ENCODE measurements around the gene ZIC2. TPM values are rescaled to one million over a fixed set of nuclear protein-coding genes. Genes with fewer than 3 reads are reported as not detected.

The ZIC2 gene
- total RNA-seq, 4 donors from 2014 or later, result not detected

DNA sequence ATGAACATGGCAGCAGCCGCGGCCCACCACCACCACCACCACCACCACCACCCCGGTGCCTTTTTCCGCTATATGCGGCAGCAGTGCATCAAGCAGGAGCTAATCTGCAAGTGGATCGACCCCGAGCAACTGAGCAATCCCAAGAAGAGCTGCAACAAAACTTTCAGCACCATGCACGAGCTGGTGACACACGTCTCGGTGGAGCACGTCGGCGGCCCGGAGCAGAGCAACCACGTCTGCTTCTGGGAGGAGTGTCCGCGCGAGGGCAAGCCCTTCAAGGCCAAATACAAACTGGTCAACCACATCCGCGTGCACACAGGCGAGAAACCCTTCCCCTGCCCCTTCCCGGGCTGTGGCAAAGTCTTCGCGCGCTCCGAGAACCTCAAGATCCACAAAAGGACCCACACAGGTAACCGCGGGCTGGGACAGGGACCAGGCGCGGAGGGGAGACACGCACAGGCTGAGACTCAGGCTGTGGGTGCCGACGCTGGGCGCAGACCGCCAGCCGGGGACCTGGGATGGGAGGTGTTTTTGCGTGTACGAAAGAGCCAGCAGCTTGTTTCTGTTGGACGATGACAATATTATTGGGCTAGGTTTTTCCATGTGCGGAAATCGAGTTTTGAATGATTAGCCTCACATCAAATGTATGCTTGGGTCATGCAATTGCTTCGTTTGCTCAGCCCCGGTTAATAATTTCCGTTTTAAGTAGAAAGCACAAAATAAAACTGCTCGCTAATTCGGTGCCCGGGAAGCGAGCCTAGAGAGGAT, 1.3 kb downstream of the ZIC2 start:
- DNase-seq (ENCODE audit: low spot score in 2 of 2), result no peak
- no peaks in the 10 kb centered on the region for H3K36me3 ChIP-seq
- peaks cover 100% of the 10 kb centered on the region for H3K27me3 ChIP-seq
- no peak overlapping the region for H3K27ac ChIP-seq
- 8% methylated on average over 20 of the region's 48 CpGs for WGBS
- H3K4me1 ChIP-seq, result peaks cover 59% of the 10 kb centered on the region
- H3K9me3 ChIP-seq, result no peaks in the 10 kb centered on the region
- H3K4me3 ChIP-seq, result peak overlapping the region; percentile 61
- no peak for TF ChIP-seq POLR2A (IDR thresholded peaks at IDR 0.05)
- TF ChIP-seq, protein P1, sequence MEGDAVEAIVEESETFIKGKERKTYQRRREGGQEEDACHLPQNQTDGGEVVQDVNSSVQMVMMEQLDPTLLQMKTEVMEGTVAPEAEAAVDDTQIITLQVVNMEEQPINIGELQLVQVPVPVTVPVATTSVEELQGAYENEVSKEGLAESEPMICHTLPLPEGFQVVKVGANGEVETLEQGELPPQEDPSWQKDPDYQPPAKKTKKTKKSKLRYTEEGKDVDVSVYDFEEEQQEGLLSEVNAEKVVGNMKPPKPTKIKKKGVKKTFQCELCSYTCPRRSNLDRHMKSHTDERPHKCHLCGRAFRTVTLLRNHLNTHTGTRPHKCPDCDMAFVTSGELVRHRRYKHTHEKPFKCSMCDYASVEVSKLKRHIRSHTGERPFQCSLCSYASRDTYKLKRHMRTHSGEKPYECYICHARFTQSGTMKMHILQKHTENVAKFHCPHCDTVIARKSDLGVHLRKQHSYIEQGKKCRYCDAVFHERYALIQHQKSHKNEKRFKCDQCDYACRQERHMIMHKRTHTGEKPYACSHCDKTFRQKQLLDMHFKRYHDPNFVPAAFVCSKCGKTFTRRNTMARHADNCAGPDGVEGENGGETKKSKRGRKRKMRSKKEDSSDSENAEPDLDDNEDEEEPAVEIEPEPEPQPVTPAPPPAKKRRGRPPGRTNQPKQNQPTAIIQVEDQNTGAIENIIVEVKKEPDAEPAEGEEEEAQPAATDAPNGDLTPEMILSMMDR (IDR thresholded peaks at IDR 0.05), result no peak
- no peak for TF ChIP-seq POLR2AphosphoS5 (IDR thresholded peaks at IDR 0.05)
- TF ChIP-seq EP300 (IDR thresholded peaks at IDR 0.05), result no peak

DNA sequence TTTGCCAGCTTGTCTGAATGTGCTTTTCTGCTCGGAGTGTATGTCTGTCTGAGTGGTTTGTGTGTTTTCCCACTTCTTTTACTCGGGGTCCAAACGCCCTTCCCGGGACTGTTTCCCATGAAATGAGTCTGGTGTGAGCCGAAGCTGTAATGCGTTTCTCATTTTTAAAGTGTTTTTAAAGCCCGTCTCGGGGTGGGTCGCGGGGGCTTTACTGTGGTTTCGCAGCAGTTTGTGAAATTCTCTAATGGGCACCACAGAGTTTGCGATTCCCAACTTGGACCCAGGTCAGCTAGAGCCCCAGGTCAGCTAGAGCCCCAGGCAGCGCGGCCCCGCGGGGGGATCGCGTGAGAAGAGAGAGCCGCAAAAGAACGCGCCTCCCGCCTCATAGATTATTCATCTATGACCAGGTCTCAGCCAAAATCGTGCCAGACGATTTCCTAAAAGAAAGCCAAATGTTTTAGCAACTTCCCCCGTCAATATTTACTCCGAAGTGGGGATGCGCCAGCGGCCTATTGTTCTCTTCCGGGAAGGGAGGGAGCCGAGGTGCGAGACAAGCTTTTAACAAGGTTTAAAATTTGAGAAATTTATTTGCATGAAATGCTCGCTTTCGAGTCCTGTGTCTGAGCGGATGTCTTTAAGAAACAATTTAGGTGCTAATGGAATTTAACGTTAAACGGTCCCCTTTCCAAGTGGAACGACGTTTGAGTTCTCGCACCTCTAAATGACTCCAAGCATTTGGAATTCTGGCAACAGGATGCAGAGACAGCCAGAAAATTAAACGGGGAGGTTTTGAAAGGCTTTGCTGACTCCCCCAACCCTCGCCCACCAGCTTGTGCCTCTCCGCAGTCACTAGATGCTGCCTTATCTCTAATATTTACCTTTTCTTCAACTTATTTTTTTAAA, 2.2 kb downstream of the ZIC2 start:
- TF ChIP-seq POLR2A (IDR thresholded peaks at IDR 0.05), result no peak
- TF ChIP-seq, protein P1 (IDR thresholded peaks at IDR 0.05), result no peak
- no peak for TF ChIP-seq EP300 (IDR thresholded peaks at IDR 0.05)
- no peak for TF ChIP-seq POLR2AphosphoS5 (IDR thresholded peaks at IDR 0.05)
- peaks cover 55% of the 10 kb centered on the region for H3K4me1 ChIP-seq
- no peak for DNase-seq (ENCODE audit: low spot score in 2 of 2)
- peaks cover 100% of the 10 kb centered on the region for H3K27me3 ChIP-seq
- H3K9me3 ChIP-seq, result no peaks in the 10 kb centered on the region
- H3K4me3 ChIP-seq, result no peak overlapping the region
- no peaks in the 10 kb centered on the region for H3K36me3 ChIP-seq
- no peak overlapping the region for H3K27ac ChIP-seq
- WGBS, result 12% methylated on average over 42 of the region's 42 CpGs

DNA sequence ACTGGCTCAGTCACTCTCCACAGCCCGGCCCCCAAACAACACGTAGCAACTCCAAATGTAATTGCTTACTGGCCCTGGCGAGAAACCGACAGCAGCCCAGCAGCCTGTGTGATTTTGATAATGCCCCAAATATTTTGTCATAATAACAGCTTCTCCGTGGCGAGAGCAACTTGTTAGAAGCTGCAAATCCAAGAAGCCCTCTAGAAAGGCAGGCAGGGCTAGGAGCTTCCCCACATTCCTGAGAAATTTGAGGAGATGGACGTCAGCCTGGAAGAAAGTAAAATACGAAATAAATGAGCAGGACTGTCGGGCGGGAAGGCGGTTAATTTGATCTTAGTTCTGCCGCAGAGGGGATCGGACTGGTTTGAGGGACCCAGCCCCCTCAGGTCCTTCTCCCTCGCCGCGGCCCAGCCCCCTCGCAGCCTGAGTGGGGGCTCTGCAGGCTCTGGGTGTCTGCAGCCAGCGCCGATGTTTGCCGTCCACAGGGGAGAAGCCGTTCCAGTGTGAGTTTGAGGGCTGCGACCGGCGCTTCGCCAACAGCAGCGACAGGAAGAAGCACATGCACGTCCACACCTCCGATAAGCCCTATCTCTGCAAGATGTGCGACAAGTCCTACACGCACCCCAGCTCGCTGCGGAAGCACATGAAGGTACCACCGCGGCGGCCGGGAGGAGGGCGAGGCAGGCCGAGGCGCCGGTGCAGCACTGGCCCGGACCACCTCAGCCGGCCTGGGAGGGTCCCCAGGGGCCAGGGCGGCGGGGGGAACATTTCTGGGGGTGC, 3.1 kb downstream of the ZIC2 start:
- peaks cover 57% of the 10 kb centered on the region for H3K4me1 ChIP-seq
- no peak overlapping the region for H3K27ac ChIP-seq
- no peaks in the 10 kb centered on the region for H3K9me3 ChIP-seq
- H3K27me3 ChIP-seq, result peaks cover 100% of the 10 kb centered on the region
- TF ChIP-seq, protein P1 (IDR thresholded peaks at IDR 0.05), result no peak
- TF ChIP-seq POLR2AphosphoS5 (IDR thresholded peaks at IDR 0.05), result no peak
- no peak for TF ChIP-seq POLR2A (IDR thresholded peaks at IDR 0.05)
- H3K36me3 ChIP-seq, result no peaks in the 10 kb centered on the region
- no peak overlapping the region for H3K4me3 ChIP-seq
- 15% methylated on average over 16 of the region's 44 CpGs for WGBS
- DNase-seq (ENCODE audit: low spot score in 2 of 2), result no peak

DNA sequence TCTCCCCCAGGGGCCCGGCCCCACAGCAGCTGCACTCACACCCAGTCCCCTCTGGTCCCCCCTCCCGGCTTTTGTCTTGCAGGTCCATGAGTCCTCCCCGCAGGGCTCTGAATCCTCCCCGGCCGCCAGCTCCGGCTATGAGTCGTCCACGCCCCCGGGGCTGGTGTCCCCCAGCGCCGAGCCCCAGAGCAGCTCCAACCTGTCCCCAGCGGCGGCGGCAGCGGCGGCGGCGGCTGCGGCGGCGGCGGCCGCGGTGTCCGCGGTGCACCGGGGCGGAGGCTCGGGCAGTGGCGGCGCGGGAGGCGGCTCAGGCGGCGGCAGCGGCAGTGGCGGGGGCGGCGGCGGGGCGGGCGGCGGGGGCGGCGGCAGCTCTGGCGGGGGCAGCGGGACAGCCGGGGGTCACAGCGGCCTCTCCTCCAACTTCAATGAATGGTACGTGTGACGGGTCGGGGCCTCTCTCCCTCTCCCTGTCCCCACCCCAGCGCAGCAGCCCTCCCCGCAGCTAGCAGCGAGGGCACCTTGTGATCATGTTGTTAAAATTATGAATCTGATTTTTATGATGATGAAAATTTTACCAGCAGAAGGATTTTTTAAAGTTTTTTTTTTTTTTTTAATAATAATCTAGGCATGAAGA, 3.8 kb downstream of the ZIC2 start:
- 25% methylated on average over 6 of the region's 55 CpGs for WGBS
- TF ChIP-seq POLR2A (IDR thresholded peaks at IDR 0.05) (no peak), POLR2AphosphoS5 (IDR thresholded peaks at IDR 0.05) (no peak), EP300 (IDR thresholded peaks at IDR 0.05) (no peak)
- TF ChIP-seq, protein P1 (IDR thresholded peaks at IDR 0.05), result no peak
- H3K27me3 ChIP-seq, result peaks cover 100% of the 10 kb centered on the region
- H3K9me3 ChIP-seq, result no peaks in the 10 kb centered on the region
- no peaks in the 10 kb centered on the region for H3K36me3 ChIP-seq
- H3K4me3 ChIP-seq, result no peak overlapping the region
- no peak overlapping the region for H3K27ac ChIP-seq
- peaks cover 56% of the 10 kb centered on the region for H3K4me1 ChIP-seq
- DNase-seq (ENCODE audit: low spot score in 2 of 2), result no peak
